ENCODE data around the gene ENTPD6. TPM values are rescaled to one million over a fixed set of nuclear protein-coding genes. Genes with fewer than 3 reads are reported as not detected.

Gene ENTPD6
- total RNA-seq, 1 donor from 2014 or later: 32.3 TPM

- H3K79me2 ChIP-seq (ENCODE audit: low read depth): no peaks in the 10 kb centered on the region
These were observed 46.7 kb downstream of the ENTPD6 start for GRCh38 chr20:25242231-25242630.

GRCh38 chr20:25243416-25243979 is 48.0 kb downstream of the ENTPD6 start:
- Histone ChIP-seq H4K20me1 (ENCODE audit: low read depth) (no peaks in the 10 kb centered on the region), H3K36me3 (no peaks in the 10 kb centered on the region), H3K27me3 (peaks cover 20% of the 10 kb centered on the region), H3K9ac (no peak overlapping the region), H3K4me3 (no peak overlapping the region), H2AFZ (replicated peaks) (no peak overlapping the region), H3K27ac (no peak overlapping the region), H3K9me3 (ENCODE audit: low read depth) (no peaks in the 10 kb centered on the region), H3F3A (ENCODE audit: low read depth) (peaks cover 36% of the 10 kb centered on the region), H3K4me2 (no peak overlapping the region), H3K79me2 (ENCODE audit: low read depth) (peaks cover under 1% of the 10 kb centered on the region), H3K4me1 (peaks cover 39% of the 10 kb centered on the region)
- H3K36me3 Mint-ChIP-seq: peaks cover 2% of the 10 kb centered on the region
- H3K27me3 Mint-ChIP-seq (ENCODE audit: insufficient read depth, low read depth): peaks cover 25% of the 10 kb centered on the region
- H3K9me3 Mint-ChIP-seq: peaks cover 2% of the 10 kb centered on the region
- peaks cover 33% of the 10 kb centered on the region for H3K4me1 Mint-ChIP-seq
- TF ChIP-seq EZH2phosphoT487 (IDR thresholded peaks at IDR 0.05): no peak
- TF ChIP-seq CTCF (IDR thresholded peaks at IDR 0.05): no peak
- no peak for TF ChIP-seq EZH2 (IDR thresholded peaks at IDR 0.05)
- DNase-seq (ENCODE audit: low spot score): no peak
- H3K27ac Mint-ChIP-seq: no peak overlapping the region
- no peak overlapping the region for H3K4me3 Mint-ChIP-seq

More at GRCh38 chr20:25242231-25242630, 46.7 kb downstream of the ENTPD6 start:
- peaks cover 2% of the 10 kb centered on the region for H3K9me3 Mint-ChIP-seq
- H3K27ac Mint-ChIP-seq: no peak overlapping the region
- H3K4me3 ChIP-seq: no peak overlapping the region
- no peaks in the 10 kb centered on the region for H4K20me1 ChIP-seq (ENCODE audit: low read depth)
- peaks cover 23% of the 10 kb centered on the region for H3K27me3 Mint-ChIP-seq (ENCODE audit: insufficient read depth, low read depth)
- H3K9ac ChIP-seq: no peak overlapping the region
- H3K4me1 ChIP-seq: peaks cover 39% of the 10 kb centered on the region
- H3F3A ChIP-seq (ENCODE audit: low read depth): peaks cover 26% of the 10 kb centered on the region
- peaks cover 41% of the 10 kb centered on the region for H3K4me1 Mint-ChIP-seq
- H3K27ac ChIP-seq: no peak overlapping the region
- peaks cover 2% of the 10 kb centered on the region for H3K36me3 Mint-ChIP-seq
- H2AFZ ChIP-seq (replicated peaks): no peak overlapping the region
- H3K4me3 Mint-ChIP-seq: no peak overlapping the region
- H3K36me3 ChIP-seq: no peaks in the 10 kb centered on the region
- H3K9me3 ChIP-seq (ENCODE audit: low read depth): no peaks in the 10 kb centered on the region
- H3K27me3 ChIP-seq: peaks cover 16% of the 10 kb centered on the region
- H3K4me2 ChIP-seq: peak overlapping the region; percentile 52
- DNase-seq (ENCODE audit: low spot score): no peak
- TF ChIP-seq EZH2 (IDR thresholded peaks at IDR 0.05): no peak
- no peak for TF ChIP-seq CTCF (IDR thresholded peaks at IDR 0.05)
- no peak for TF ChIP-seq EZH2phosphoT487 (IDR thresholded peaks at IDR 0.05)

DNA sequence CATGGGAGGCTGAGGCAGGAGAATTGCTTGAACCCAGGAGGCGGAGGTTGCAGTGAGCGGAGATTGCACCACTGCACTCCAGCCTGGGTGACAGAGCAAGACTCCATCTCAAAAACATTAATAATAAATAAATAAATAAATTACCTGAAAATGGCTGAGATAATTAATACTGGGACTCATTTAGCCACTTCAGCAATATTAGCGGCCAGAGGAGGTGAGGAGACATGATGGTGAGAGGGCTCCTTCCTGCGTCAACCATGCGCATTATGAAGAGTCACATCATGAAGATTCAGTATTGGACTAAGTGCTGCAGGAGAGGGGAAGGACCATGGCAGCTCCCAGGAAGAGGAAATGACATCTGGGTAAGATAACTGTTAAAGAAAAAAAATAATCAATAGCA is 49.5 kb downstream of the ENTPD6 start:
- Histone ChIP-seq H3K27me3 (peaks cover 20% of the 10 kb centered on the region), H3K9ac (no peak overlapping the region), H3K36me3 (no peaks in the 10 kb centered on the region), H3K4me3 (no peak overlapping the region), H3K79me2 (ENCODE audit: low read depth) (peaks cover 15% of the 10 kb centered on the region), H3F3A (ENCODE audit: low read depth) (peaks cover 46% of the 10 kb centered on the region), H3K4me2 (no peak overlapping the region), H4K20me1 (ENCODE audit: low read depth) (peaks cover 8% of the 10 kb centered on the region), H3K9me3 (ENCODE audit: low read depth) (no peaks in the 10 kb centered on the region), H2AFZ (replicated peaks) (no peak overlapping the region), H3K27ac (no peak overlapping the region), H3K4me1 (peaks cover 48% of the 10 kb centered on the region)
- no peak for DNase-seq (ENCODE audit: low spot score)
- H3K27me3 Mint-ChIP-seq (ENCODE audit: insufficient read depth, low read depth): peaks cover 23% of the 10 kb centered on the region
- H3K27ac Mint-ChIP-seq: no peak overlapping the region
- no peak for TF ChIP-seq EZH2phosphoT487 (IDR thresholded peaks at IDR 0.05)
- TF ChIP-seq CTCF (IDR thresholded peaks at IDR 0.05): no peak
- no peak for TF ChIP-seq EZH2 (IDR thresholded peaks at IDR 0.05)
- peaks cover 2% of the 10 kb centered on the region for H3K9me3 Mint-ChIP-seq
- peaks cover 43% of the 10 kb centered on the region for H3K4me1 Mint-ChIP-seq
- H3K36me3 Mint-ChIP-seq: peaks cover 2% of the 10 kb centered on the region
- no peak overlapping the region for H3K4me3 Mint-ChIP-seq
